DMS 273 (cell line): ENCODE measurements around the gene ST3GAL6.

Experiments used
- DNase-seq: peaks from one replicate; lab custom pipeline; 2025; ENCODE audit not compliant: unreplicated experiment; lab: John Stamatoyannopoulos, UW

ST3GAL6 gene

GRCh38 chr3:98763076-98763475 is at the start of gene ST3GAL6:
TSS of gene ST3GAL6 (plus strand) at chr3:98763340. CDS start at chr3:98768441, 5,101 bp downstream.
- peak; percentile 59 for DNase-seq

- DNase-seq = no peak
Measured at GRCh38 chr3:98713984-98714383, 49.2 kb upstream of the ST3GAL6 start.

GRCh38 chr3:98717584-98717983 is 45.6 kb upstream of the ST3GAL6 start:
- no peak for DNase-seq

GRCh38 chr3:98718730-98719129 is 44.4 kb upstream of the ST3GAL6 start:
- no peak for DNase-seq

GRCh38 chr3:98721776-98722175 is 41.4 kb upstream of the ST3GAL6 start:
- no peak for DNase-seq

GRCh38 chr3:98722389-98722788 is 40.8 kb upstream of the ST3GAL6 start:
- no peak for DNase-seq

GRCh38 chr3:98725352-98725751 is 37.8 kb upstream of the ST3GAL6 start:
- no peak for DNase-seq

- no peak for DNase-seq
Measured at GRCh38 chr3:98726084-98726483, 37.1 kb upstream of the ST3GAL6 start.

GRCh38 chr3:98727638-98728037 is 35.5 kb upstream of the ST3GAL6 start:
- peak; percentile 15 for DNase-seq

- DNase-seq = no peak
Measured at GRCh38 chr3:98728672-98729071, 34.5 kb upstream of the ST3GAL6 start.

GRCh38 chr3:98730338-98730737 is 32.8 kb upstream of the ST3GAL6 start:
- no peak for DNase-seq

- no peak for DNase-seq
Measured at GRCh38 chr3:98730886-98731537, 32.1 kb upstream of the ST3GAL6 start.

- DNase-seq = peak; percentile 65
Measured at GRCh38 chr3:98731720-98732285, 31.3 kb upstream of the ST3GAL6 start.

- peak; percentile 92 for DNase-seq
Measured at GRCh38 chr3:98732286-98733052, 30.7 kb upstream of the ST3GAL6 start.

- DNase-seq = peak; percentile 70
Measured at GRCh38 chr3:98733053-98733811, 29.9 kb upstream of the ST3GAL6 start.

GRCh38 chr3:98733812-98734281 is 29.3 kb upstream of the ST3GAL6 start:
- peak; percentile 86 for DNase-seq

- peak; percentile 83 for DNase-seq
Measured at GRCh38 chr3:98734306-98734705, 28.8 kb upstream of the ST3GAL6 start.

GRCh38 chr3:98734735-98735134 is 28.4 kb upstream of the ST3GAL6 start:
- peak; percentile 98 for DNase-seq

- no peak for DNase-seq
Measured at GRCh38 chr3:98735296-98735695, 27.8 kb upstream of the ST3GAL6 start.

GRCh38 chr3:98735761-98736269 is 27.3 kb upstream of the ST3GAL6 start:
- DNase-seq = no peak

- DNase-seq = no peak
Measured at GRCh38 chr3:98737301-98737700, 25.8 kb upstream of the ST3GAL6 start.
